GM13977 (cell line): ENCODE measurements around the gene TMEM128.
"Not testable (repeated sequence)": the region's sequence is repeated elsewhere in the genome, so short reads cannot be mapped to it uniquely, and the experiment has no call there.

Experiments
- DNase-seq: peaks from one replicate; pipeline ENCODE4 v3.0.0; 2012; ENCODE audit warnings: low spot score
- in situ Hi-C: fragments of 300-500 bp; cut with MboI; formaldehyde crosslinking; loops from one replicate; pipeline ENCODE4 v1.12.0; 2022; ENCODE audit warnings: low sequenced_read_pairs, low pct_unique_long_range_greater_than_20kb, mixed read lengths, inconsistent platforms; ENCODE audit not compliant: unreplicated experiment
- TF ChIP-seq, protein P1 (sequence below): IDR thresholded peaks from 2 replicates; pipeline ENCODE4 v1.5.1; 2012; ENCODE audit warnings: mild to moderate bottlenecking, control low read depth; ENCODE audit not compliant: insufficient read depth; ENCODE audit errors: extremely low read depth, missing control alignments

TMEM128 gene

DNA sequence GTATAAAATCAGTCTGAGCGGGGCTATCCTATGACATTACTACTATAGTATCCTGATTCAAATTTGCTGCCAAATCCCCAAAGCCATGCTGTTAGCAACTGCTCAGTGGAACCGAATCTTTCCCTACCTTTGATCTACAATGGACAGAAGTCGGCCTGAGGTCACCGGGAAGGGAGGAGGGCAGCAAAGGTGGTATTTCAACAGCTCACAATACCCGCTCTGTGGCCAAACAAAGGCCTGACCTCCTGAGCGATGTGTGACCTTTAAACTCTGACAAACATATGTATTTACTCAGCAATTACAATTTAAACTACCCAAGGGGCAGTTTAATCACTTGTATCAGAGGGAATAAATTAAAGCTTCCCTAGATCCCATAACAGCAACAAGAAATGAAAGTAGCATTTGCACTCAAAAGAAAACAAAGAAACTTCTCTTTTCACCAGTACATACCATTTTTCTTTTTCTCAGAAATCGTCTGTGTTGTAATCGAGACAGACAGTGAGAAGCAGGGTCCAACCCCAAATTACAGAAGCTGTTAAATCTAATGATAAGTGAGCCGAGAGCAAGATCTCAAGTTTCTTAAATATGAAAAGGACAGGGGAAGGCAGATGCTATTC lies 11.6 kb upstream of the TMEM128 start:
- TF ChIP-seq, protein P1, sequence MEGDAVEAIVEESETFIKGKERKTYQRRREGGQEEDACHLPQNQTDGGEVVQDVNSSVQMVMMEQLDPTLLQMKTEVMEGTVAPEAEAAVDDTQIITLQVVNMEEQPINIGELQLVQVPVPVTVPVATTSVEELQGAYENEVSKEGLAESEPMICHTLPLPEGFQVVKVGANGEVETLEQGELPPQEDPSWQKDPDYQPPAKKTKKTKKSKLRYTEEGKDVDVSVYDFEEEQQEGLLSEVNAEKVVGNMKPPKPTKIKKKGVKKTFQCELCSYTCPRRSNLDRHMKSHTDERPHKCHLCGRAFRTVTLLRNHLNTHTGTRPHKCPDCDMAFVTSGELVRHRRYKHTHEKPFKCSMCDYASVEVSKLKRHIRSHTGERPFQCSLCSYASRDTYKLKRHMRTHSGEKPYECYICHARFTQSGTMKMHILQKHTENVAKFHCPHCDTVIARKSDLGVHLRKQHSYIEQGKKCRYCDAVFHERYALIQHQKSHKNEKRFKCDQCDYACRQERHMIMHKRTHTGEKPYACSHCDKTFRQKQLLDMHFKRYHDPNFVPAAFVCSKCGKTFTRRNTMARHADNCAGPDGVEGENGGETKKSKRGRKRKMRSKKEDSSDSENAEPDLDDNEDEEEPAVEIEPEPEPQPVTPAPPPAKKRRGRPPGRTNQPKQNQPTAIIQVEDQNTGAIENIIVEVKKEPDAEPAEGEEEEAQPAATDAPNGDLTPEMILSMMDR: no peak
- no peak for DNase-seq
- in situ Hi-C loops: loop anchor here (10.0 kb wide), 1 partner anchor 75 kb away; no protein-coding TSS in a partner anchor

- not testable (repeated sequence) for DNase-seq
- in situ Hi-C loops: loop anchor here (10.0 kb wide), 1 partner anchor 77 kb away; no protein-coding TSS in a partner anchor
These were observed 9.7 kb upstream of the TMEM128 start for GRCh38 chr4:4257705-4258104.

DNA sequence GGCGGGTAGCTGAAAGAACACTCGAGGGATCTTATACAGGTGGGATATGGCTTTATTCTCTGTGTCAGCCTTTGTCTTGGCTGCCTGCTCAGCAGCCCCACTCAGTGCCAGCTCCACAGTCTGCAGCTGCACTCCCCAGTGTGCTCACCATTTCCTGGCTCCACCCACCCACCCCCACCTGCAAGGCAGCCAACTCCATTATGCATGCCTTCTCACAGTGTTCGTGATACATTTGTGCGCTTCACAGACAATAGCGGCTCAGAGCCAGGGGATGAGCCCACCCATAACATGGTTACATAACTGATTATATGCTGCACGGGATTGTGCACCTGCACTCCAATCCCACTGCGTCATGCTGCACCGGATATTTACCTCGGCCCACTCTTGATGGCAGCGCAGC lies 8.8 kb upstream of the TMEM128 start:
- DNase-seq: no peak
- TF ChIP-seq, protein P1: no peak
- in situ Hi-C loops: loop anchor here (10.0 kb wide), 1 partner anchor 78 kb away; no protein-coding TSS in a partner anchor

DNA sequence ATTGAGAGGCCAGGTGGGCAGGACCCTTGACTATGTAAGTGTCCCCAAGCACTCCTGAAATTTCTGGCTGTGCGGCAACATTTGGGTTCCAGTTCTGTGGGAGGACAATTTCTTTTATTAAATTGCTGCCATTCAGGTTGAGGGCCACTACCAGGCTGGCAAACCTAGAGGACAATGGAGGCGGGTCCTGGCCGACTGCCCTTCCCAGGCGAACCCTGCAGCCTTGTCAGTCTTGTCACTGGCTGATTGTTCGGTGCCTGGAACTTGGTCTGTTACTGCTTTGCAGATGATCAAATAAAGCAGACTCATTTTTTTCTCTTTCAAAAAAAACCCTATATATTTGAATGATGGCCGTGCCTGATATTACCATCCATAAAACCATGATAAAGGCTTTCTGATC lies 6.6 kb upstream of the TMEM128 start:
- TF ChIP-seq, protein P1: no peak
- no peak for DNase-seq
- in situ Hi-C loops: loop anchor here (10.0 kb wide), 1 partner anchor 80 kb away; no protein-coding TSS in a partner anchor

DNA sequence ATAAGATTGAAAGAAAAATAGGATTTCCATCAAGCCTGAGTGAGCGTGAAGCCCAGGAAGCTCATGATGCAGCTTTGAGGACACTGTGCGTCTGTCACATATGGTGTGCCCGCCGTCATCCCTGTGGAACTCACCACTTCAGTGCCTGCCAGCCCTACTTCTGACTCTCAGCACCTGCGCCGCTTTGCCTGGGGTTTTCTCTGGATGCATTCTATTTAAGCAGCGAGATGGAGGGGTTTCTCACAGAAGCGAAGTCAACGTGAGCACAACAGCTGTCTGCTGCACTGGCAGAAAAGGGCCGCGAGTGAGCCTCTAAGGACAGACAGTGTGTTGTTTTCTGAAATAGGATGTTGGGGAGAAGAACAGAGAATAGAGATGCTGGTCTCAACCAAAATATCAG lies 6.2 kb upstream of the TMEM128 start:
- TF ChIP-seq, protein P1: no peak
- in situ Hi-C loops: loop anchor here (10.0 kb wide), 1 partner anchor 81 kb away; no protein-coding TSS in a partner anchor

GRCh38 chr4:4249866-4250265 lies 1.8 kb upstream of the TMEM128 start:
- no peak for DNase-seq
- TF ChIP-seq, protein P1: no peak
- in situ Hi-C loops: loop anchor here (10.0 kb wide), 1 partner anchor 85 kb away; no protein-coding TSS in a partner anchor

More for the DNA sequence above, 6.2 kb upstream of the TMEM128 start:
- no peak for DNase-seq

GRCh38 chr4:4249342-4249741 lies 1.3 kb upstream of the TMEM128 start:
- in situ Hi-C loops, DNase-seq: not testable (repeated sequence)

GRCh38 chr4:4248885-4249203 lies 821 bp upstream of the TMEM128 start:
- in situ Hi-C loops: no loop called here
- DNase-seq: no peak
- TF ChIP-seq, protein P1: no peak
